A549 (cell line): Measurements from ENCODE around the gene XRCC6. TPM values are rescaled to one million over a fixed set of nuclear protein-coding genes. Genes with fewer than 3 reads are reported as not detected.

Experiments used
- ATAC-seq, 2 experiments: fragments of 200-7000 bp in 1 of 2; fragments of >200 bp in 1 of 2; cut with Nextera tagmentation in 1 of 2; cut with Tn5 transposase in 1 of 2; 3 replicates each; pipeline versions ENCODE4 v1.8.0 to v1.9.1; 2018 to 2020; ENCODE audit warnings: mild to moderate bottlenecking in 1 of 2, moderate library complexity in 1 of 2
- CTCF ChIA-PET: fragments of 300-600 bp; sonication (Branson Sonifier 250); formaldehyde crosslinking; extraction: SDS; loops from one replicate; lab custom pipeline; 2021; ENCODE audit warnings: antibody characterized with exemption, inconsistent platforms; lab: Yijun Ruan, JAX
- POLR2A ChIA-PET: fragments of 350-600 bp; formaldehyde crosslinking; extraction: SDS; loops from one replicate; lab custom pipeline; 2021; ENCODE audit warnings: antibody characterized with exemption, inconsistent platforms; lab: Yijun Ruan, JAX
- DNase-seq, 2 experiments: peaks; one replicate each; pipeline versions ENCODE4 v3.0.0 to v3.0.0-alpha.2; 2011 to 2016; ENCODE audit warnings: low read depth in 1 of 2, low spot score in 1 of 2
- FAIRE-seq: peaks from 2 replicates; lab custom pipeline; 2011; peaks lifted over from hg19 to GRCh38; lab: Jason Lieb, UNC
- H3K27ac ChIP-seq, 2 experiments: fragments of >200 bp; sonication (Bioruptor Twin); formaldehyde crosslinking; 3 replicates each; pipeline ENCODE4 v1.5.1; 2016 to 2017
- H3K4me1 ChIP-seq: fragments of >200 bp; sonication (Bioruptor Twin); formaldehyde crosslinking; 3 replicates; pipeline ENCODE4 v1.6.1; 2016
- H3K4me2 ChIP-seq: fragments of >200 bp; sonication (Bioruptor Twin); formaldehyde crosslinking; 3 replicates; pipeline ENCODE4 v1.6.1; 2016
- H3K4me3 ChIP-seq: fragments of >200 bp; sonication (Bioruptor Twin); formaldehyde crosslinking; 3 replicates; pipeline ENCODE4 v1.5.1; 2016
- H3K9me3 ChIP-seq: fragments of >200 bp; sonication (Bioruptor Twin); formaldehyde crosslinking; 3 replicates; pipeline ENCODE4 v1.6.1; 2016
- BHLHE40 ChIP-seq: IDR thresholded peaks from 2 replicates; pipeline ENCODE4 v1.6.1; 2012; ENCODE audit warnings: low read depth, low read length, inconsistent platforms
- CBX2 ChIP-seq: fragments of 200-600 bp; sonication (generic); IDR thresholded peaks from 2 replicates; pipeline ENCODE4 v1.6.1; 2016; ENCODE audit warnings: low read depth, mild to moderate bottlenecking, borderline replicate concordance
- CEBPB ChIP-seq, 2 experiments: fragments of >200 bp in 1 of 2; sonication (Bioruptor Twin) in 1 of 2; formaldehyde crosslinking in 1 of 2; IDR thresholded peaks; 2 replicates each; pipeline ENCODE4 v1.6.1; 2012 to 2016
- CHD2 ChIP-seq: fragments of 150-350 bp; IDR thresholded peaks from 2 replicates; pipeline ENCODE4 v1.6.1; 2014; ENCODE audit warnings: low read length; ENCODE audit not compliant: partially characterized antibody
- CHD4 ChIP-seq: fragments of 200-600 bp; sonication (generic); IDR thresholded peaks from 2 replicates; pipeline ENCODE4 v1.6.1; 2016; ENCODE audit warnings: antibody characterized with exemption, mild to moderate bottlenecking, borderline replicate concordance
- ESRRA ChIP-seq: fragments of 150-350 bp; IDR thresholded peaks from 2 replicates; pipeline ENCODE4 v1.6.1; 2014; ENCODE audit warnings: mild to moderate bottlenecking, low read length, borderline replicate concordance
- FOSB ChIP-seq: fragments of 250-450 bp; sonication (Bioruptor Pico); IDR thresholded peaks from 2 replicates; pipeline ENCODE4 v1.5.0; 2020; ENCODE audit warnings: mild to moderate bottlenecking, moderate library complexity
- FOSL2 ChIP-seq, 2 experiments: fragments of 450-650 bp in 1 of 2; fragments of >200 bp in 1 of 2; sonication (Bioruptor Twin) in 1 of 2; formaldehyde crosslinking; IDR thresholded peaks; 2 replicates each; pipeline versions ENCODE4 v1.5.0 to v1.6.1; 2016 to 2020; ENCODE audit warnings: mild to moderate bottlenecking in 1 of 2, moderate library complexity in 1 of 2
- GATA3 ChIP-seq: IDR thresholded peaks from 2 replicates; pipeline ENCODE4 v1.6.1; 2012; ENCODE audit warnings: borderline replicate concordance
- HOXB5 ChIP-seq: fragments of 250-450 bp; sonication (Bioruptor Pico); IDR thresholded peaks from 2 replicates; pipeline ENCODE4 v1.5.0; 2020; ENCODE audit warnings: mild to moderate bottlenecking, moderate library complexity
- JUN ChIP-seq, 2 experiments: fragments of >200 bp; sonication (Bioruptor Twin); formaldehyde crosslinking; IDR thresholded peaks; 2 replicates in 1 of 2; 3 replicates in 1 of 2; pipeline ENCODE4 v1.6.1; 2016 to 2017
- JUNB ChIP-seq: fragments of >200 bp; sonication (Bioruptor Twin); formaldehyde crosslinking; IDR thresholded peaks from 2 replicates; pipeline ENCODE4 v1.6.1; 2016
- KDM5A ChIP-seq: fragments of 200-600 bp; sonication (generic); IDR thresholded peaks from 2 replicates; pipeline ENCODE4 v1.6.1; 2016; ENCODE audit warnings: antibody characterized with exemption, mild to moderate bottlenecking
- MYC ChIP-seq: IDR thresholded peaks from 2 replicates; pipeline ENCODE4 v1.6.1; 2012; ENCODE audit warnings: mild to moderate bottlenecking, inconsistent platforms, low read length, improper control_type of control experiment, borderline replicate concordance
- NFE2L2 ChIP-seq: fragments of 150-350 bp; conservative IDR thresholded peaks from 2 replicates; pipeline ENCODE4 v1.6.1; 2014; ENCODE audit warnings: low read length
- NPAS2 ChIP-seq: fragments of 250-450 bp; sonication (Bioruptor Pico); IDR thresholded peaks from 2 replicates; pipeline ENCODE4 v1.8.0; 2022; ENCODE audit warnings: mild to moderate bottlenecking, moderate library complexity, borderline replicate concordance
- NR3C1 ChIP-seq: fragments of >200 bp; sonication (Bioruptor Twin); formaldehyde crosslinking; IDR thresholded peaks from 3 replicates; pipeline ENCODE4 v1.6.1; 2017
- RARB ChIP-seq: fragments of 250-450 bp; sonication (Bioruptor Pico); IDR thresholded peaks from 2 replicates; pipeline ENCODE4 v1.8.0; 2021; ENCODE audit warnings: mild to moderate bottlenecking, moderate library complexity
- RCOR1 ChIP-seq: fragments of 150-350 bp; IDR thresholded peaks from 2 replicates; pipeline ENCODE4 v1.6.1; 2014; ENCODE audit warnings: antibody characterized with exemption, low read length, low read depth
- RNF2 ChIP-seq: fragments of 200-600 bp; sonication (generic); IDR thresholded peaks from 2 replicates; pipeline ENCODE4 v1.6.1; 2016; ENCODE audit warnings: low read depth, mild to moderate bottlenecking, antibody characterized with exemption, moderate library complexity, borderline replicate concordance
- WGBS: methylation state at CpG from one replicate; pipeline ENCODE4 v1.1.6; 2017; ENCODE audit errors: missing lambda C conversion rate; 5-methylcytosine and 5-hydroxymethylcytosine counted together
- polyA plus RNA-seq, 4 experiments: library from polyadenylated mRNA; depleted of rRNA in 3 of 4; stranded (reverse); fragments of >200 nt; fragmentation: RNase III in 1 of 4; extraction: RNeasy Plus Mini Kit Qiagen cat#74134 plus additional on column Dnase treatment in 1 of 4; gene quantifications; 2 replicates in 3 of 4; 3 replicates in 1 of 4; pipeline ENCODE4 v1.2.3, GENCODE V29; 2011 to 2017
- TF ChIP-seq, protein P1 (sequence below): IDR thresholded peaks from 2 replicates; pipeline ENCODE4 v1.6.1; 2012; ENCODE audit warnings: low read depth, borderline replicate concordance
- TF ChIP-seq, protein P2 (sequence below): fragments of 250-450 bp; sonication (Bioruptor Pico); IDR thresholded peaks from 2 replicates; pipeline ENCODE4 v1.5.0; 2021; ENCODE audit warnings: mild to moderate bottlenecking, moderate library complexity, borderline replicate concordance
- TF ChIP-seq, protein P3 (sequence below): fragments of 150-350 bp; IDR thresholded peaks from 2 replicates; pipeline ENCODE4 v1.6.1; 2014; ENCODE audit warnings: low read depth, mild to moderate bottlenecking, low read length

XRCC6 gene
- polyA plus RNA-seq, 2 of the 4 experiments (the other 2 are of a cell fraction): 139 to 556 TPM

DNA sequence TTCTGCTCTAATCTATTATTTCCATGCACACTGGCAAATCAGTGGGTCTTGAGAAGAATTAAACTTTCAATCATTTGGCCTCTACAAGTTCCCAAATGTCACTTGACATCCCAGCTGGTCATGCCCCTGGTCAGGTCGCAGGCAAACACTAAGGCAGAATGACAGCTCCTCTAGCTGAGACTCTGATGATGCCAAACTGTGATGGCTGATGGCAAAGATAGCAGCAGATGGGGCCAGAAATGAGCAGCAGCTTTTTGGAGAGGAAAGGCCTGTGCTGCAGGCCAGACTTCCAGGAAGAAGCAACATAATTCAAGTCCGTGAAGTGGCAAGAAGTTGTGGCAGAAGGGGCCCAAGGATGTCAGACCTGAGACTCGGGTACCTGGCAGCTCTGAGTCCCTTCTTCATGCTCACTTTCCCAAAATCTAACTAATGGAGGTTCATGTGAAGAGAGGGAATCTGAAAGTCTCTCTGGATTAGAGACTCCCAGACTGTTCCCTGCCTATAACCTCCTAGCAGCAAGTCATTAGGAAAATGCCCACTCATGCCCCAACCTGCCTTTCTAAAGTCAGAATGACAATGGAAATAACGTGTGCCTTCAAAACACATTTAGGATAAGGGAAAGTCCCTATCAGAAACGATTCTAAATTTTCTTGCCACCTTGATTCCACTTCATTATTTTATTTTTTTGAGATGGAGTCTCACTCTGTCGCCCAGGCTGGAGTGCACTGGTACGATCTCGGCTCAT, 22.0 kb upstream of the XRCC6 start:
- no peak overlapping the region; a peak in 1 of 6 replicates for H3K27ac ChIP-seq
- H3K9me3 ChIP-seq: no peaks in the 10 kb centered on the region
- ChIA-PET POLR2A (interaction anchor here (0.5 to 1.7 kb wide), 2 partner anchors 8 to 9 kb away, joined by 3 to 7 read pairs; partner anchors contain the start of gene PMM1), CTCF (interaction anchor here (0.9 to 3.9 kb wide), 8 partner anchors 10 to 72 kb away, joined by 3 to 46 read pairs (median 10); partner anchors contain the start of genes PMM1 and POLR3H)
- 81% methylated on average over 8 of the region's 8 CpGs for WGBS
- TF ChIP-seq KDM5A (no peak), FOSB (CRISPR knock-in tag) (no peak), FOSL2 (IDR thresholded peaks at IDR 0.05) (no peak), FOSL2 (CRISPR knock-in tag; IDR thresholded peaks at IDR 0.05) (no peak), RARB (CRISPR knock-in tag) (no peak), JUNB (no peak), CBX2 (no peak), BHLHE40 (no peak)
- TF ChIP-seq, protein P1, sequence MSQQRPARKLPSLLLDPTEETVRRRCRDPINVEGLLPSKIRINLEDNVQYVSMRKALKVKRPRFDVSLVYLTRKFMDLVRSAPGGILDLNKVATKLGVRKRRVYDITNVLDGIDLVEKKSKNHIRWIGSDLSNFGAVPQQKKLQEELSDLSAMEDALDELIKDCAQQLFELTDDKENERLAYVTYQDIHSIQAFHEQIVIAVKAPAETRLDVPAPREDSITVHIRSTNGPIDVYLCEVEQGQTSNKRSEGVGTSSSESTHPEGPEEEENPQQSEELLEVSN: no peak
- TF ChIP-seq, all 56 proteins: peak for 0
- peaks cover 23% of the 10 kb centered on the region for H3K4me1 ChIP-seq
- DNase-seq (no peak), FAIRE-seq (no peak), ATAC-seq (no peak)
- no peak overlapping the region for H3K4me2 ChIP-seq
- H3K4me3 ChIP-seq: no peak overlapping the region

DNA sequence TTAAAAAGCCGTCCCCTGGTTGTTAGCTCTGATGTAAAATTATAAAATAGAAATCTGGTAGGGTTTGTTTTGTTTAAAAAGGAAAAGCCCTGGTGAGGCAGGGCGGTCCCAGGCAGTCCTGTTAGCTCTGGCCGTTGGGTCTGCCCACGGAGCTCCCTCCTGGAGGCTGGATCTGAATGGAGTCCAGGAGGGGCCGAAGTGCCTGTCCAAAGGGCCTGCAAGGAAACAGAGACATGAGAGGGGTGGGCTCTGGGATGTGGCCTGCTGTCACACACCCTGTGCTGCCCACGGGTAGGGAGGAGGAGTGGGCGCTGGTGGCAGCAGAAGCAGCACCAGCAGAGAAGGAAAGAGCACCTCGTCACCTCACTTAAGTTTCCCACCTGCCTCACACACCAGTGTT, 20.1 kb upstream of the XRCC6 start:
- no peak overlapping the region for H3K27ac ChIP-seq
- H3K9me3 ChIP-seq: no peaks in the 10 kb centered on the region
- FAIRE-seq (no peak), ATAC-seq (no peak), DNase-seq (no peak)
- POLR2A ChIA-PET: no interaction called here
- no peak overlapping the region for H3K4me3 ChIP-seq
- 84% methylated on average over 8 of the region's 8 CpGs for WGBS
- CTCF ChIA-PET: interaction anchor here (0.7 to 1.2 kb wide), 2 partner anchors 59 to 74 kb away, joined by 3 to 4 read pairs; no protein-coding TSS in a partner anchor
- peaks cover 23% of the 10 kb centered on the region for H3K4me1 ChIP-seq
- no peak overlapping the region for H3K4me2 ChIP-seq
- TF ChIP-seq CEBPB (IDR thresholded peaks at IDR 0.05) (no peak), FOSL2 (IDR thresholded peaks at IDR 0.05) (no peak), FOSL2 (CRISPR knock-in tag; IDR thresholded peaks at IDR 0.05) (no peak)

DNA sequence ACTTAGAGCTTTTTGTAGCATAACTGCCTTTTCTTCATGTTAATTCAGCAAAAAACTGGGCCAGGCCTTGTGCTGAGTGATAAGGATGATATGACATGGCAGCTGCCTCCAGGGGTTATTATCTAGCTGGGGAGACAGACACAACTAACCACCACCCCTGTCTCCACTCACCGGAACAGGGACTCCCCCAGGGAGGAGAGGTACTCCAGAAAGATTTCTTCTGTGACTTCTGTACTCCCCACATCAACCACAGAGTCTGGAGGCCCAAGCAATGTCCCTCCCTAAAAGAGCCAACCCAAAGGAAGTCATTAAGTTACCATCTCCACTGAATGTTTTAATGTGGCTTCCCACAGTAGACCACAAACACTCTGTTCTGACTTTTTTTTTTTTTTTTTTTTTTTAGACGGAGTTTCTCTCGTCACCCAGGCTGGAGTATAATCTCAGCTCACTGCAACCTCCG, 17.2 kb upstream of the XRCC6 start:
- DNase-seq (no peak), ATAC-seq (no peak), FAIRE-seq (no peak)
- H3K9me3 ChIP-seq: no peaks in the 10 kb centered on the region
- ChIA-PET CTCF (interaction anchor here (0.7 kb wide), 1 partner anchor 57 kb away, joined by 3 read pairs; no protein-coding TSS in a partner anchor), POLR2A (interaction anchor here (0.7 to 2.8 kb wide), 3 partner anchors 14 to 61 kb away, joined by 3 to 14 read pairs (median 5); partner anchors contain the start of gene PMM1)
- peaks cover 8% of the 10 kb centered on the region; the same call in 1 of the 3 replicates for H3K4me1 ChIP-seq
- H3K4me3 ChIP-seq: no peak overlapping the region
- WGBS: 93% methylated on average over 4 of the region's 4 CpGs
- no peak overlapping the region for H3K4me2 ChIP-seq
- no peak for TF ChIP-seq MYC
- no peak for TF ChIP-seq RNF2
- TF ChIP-seq NR3C1: no peak
- TF ChIP-seq, protein P1: no peak
- no peak for TF ChIP-seq CEBPB (IDR thresholded peaks at IDR 0.05)
- H3K27ac ChIP-seq: no peak overlapping the region

DNA sequence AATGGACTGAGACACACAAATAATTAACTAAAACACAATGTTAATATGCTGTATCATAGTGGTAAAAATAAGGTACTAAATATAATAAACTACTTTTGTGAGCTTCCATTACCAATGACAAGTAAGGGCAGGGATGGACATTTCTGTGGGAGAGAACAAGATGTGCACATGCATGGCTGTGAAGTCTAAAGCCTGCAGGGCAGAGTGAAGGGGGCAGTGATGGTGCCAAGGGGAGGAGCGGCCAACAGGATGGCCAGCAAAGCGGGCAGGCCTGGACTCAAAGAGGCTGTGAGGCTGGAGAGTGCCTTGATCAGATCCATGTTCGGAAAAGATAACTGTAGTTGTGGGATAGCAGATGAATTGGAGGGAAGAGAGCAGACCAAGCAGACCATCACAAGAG, 12.7 kb upstream of the XRCC6 start:
- no peak overlapping the region for H3K4me2 ChIP-seq
- H3K27ac ChIP-seq: no peak overlapping the region
- DNase-seq (no peak), ATAC-seq (no peak), FAIRE-seq (no peak)
- H3K4me3 ChIP-seq: no peak overlapping the region
- no peaks in the 10 kb centered on the region for H3K4me1 ChIP-seq
- 100% methylated on average over 3 of the region's 3 CpGs for WGBS
- no peaks in the 10 kb centered on the region for H3K9me3 ChIP-seq
- CTCF ChIA-PET: interaction anchor here (8.6 kb wide), 1 partner anchor 10 kb away, joined by 46 read pairs; no protein-coding TSS in a partner anchor
- POLR2A ChIA-PET: no interaction called here
- TF ChIP-seq NFE2L2 (no peak), ESRRA (no peak), RCOR1 (no peak), CEBPB (IDR thresholded peaks at IDR 0.05) (no peak), JUN (IDR thresholded peaks at IDR 0.05) (no peak), HOXB5 (CRISPR knock-in tag) (no peak), CHD2 (no peak), NPAS2 (CRISPR knock-in tag) (no peak), FOSL2 (IDR thresholded peaks at IDR 0.05) (no peak), FOSL2 (CRISPR knock-in tag; IDR thresholded peaks at IDR 0.05) (no peak), GATA3 (no peak), RARB (CRISPR knock-in tag) (no peak), CHD4 (no peak)
- TF ChIP-seq, protein P2, sequence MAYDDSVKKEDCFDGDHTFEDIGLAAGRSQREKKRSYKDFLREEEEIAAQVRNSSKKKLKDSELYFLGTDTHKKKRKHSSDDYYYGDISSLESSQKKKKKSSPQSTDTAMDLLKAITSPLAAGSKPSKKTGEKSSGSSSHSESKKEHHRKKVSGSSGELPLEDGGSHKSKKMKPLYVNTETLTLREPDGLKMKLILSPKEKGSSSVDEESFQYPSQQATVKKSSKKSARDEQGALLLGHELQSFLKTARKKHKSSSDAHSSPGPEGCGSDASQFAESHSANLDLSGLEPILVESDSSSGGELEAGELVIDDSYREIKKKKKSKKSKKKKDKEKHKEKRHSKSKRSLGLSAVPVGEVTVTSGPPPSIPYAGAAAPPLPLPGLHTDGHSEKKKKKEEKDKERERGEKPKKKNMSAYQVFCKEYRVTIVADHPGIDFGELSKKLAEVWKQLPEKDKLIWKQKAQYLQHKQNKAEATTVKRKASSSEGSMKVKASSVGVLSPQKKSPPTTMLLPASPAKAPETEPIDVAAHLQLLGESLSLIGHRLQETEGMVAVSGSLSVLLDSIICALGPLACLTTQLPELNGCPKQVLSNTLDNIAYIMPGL (CRISPR knock-in tag): no peak
- TF ChIP-seq, protein P3, sequence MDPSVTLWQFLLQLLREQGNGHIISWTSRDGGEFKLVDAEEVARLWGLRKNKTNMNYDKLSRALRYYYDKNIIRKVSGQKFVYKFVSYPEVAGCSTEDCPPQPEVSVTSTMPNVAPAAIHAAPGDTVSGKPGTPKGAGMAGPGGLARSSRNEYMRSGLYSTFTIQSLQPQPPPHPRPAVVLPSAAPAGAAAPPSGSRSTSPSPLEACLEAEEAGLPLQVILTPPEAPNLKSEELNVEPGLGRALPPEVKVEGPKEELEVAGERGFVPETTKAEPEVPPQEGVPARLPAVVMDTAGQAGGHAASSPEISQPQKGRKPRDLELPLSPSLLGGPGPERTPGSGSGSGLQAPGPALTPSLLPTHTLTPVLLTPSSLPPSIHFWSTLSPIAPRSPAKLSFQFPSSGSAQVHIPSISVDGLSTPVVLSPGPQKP: no peak
